Stimulated activated CD8-positive, alpha-beta memory T cell treated with anti-CD3 and anti-CD28 coated beads, Interleukin-7, amount 100 ng/mL, for 24 hours (primary cell): ENCODE data around the gene NAB2.
"Not testable (repeated sequence)": the region's sequence is repeated elsewhere in the genome, so short reads cannot be mapped to it uniquely, and the experiment has no call there.

Experiments used
- DNase-seq: peaks from one replicate; pipeline ENCODE4 v3.0.0-alpha.2; 2020; ENCODE audit warnings: low read depth

The NAB2 gene

GRCh38 chr12:57066245-57066644, 22.7 kb upstream of the NAB2 start:
- DNase-seq: no peak

DNA sequence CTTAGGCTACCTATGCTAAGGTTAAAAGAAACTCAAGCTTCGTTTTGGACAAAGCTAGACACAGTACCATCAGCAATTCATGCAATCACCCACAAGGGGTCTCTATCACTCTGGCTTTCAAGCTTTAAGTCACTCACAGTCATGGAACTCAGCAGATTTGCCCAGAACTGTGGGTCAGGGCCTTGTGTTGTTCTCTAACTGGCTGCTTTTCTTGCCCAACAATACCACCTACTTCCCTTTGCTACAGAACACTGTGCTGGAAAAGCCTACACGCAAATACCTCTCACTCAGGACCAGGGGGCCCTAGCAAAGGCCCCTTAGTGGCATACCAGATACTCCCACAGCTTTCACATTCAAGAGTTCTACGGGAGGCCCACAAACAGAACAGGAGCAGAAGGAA, 19.4 kb upstream of the NAB2 start:
- no peak for DNase-seq

DNA sequence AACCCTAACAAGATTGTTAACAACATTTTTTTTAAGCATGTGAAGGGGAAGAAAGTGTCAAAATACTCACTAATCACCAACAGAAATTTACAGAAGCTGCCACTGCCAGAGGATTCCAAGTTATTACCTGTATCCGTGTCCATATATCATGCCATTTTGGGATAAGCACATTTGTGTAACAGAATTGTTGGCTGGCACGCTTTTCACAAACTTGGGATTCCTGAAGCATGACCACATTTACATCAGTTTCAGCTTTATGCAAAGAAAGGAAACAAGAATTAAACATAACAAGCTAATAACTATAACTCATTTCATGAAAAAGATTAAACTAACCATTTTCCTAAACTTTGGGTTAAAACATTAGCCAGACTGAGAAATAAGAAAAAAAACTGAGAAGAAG, 16.3 kb upstream of the NAB2 start:
- no peak for DNase-seq

DNA sequence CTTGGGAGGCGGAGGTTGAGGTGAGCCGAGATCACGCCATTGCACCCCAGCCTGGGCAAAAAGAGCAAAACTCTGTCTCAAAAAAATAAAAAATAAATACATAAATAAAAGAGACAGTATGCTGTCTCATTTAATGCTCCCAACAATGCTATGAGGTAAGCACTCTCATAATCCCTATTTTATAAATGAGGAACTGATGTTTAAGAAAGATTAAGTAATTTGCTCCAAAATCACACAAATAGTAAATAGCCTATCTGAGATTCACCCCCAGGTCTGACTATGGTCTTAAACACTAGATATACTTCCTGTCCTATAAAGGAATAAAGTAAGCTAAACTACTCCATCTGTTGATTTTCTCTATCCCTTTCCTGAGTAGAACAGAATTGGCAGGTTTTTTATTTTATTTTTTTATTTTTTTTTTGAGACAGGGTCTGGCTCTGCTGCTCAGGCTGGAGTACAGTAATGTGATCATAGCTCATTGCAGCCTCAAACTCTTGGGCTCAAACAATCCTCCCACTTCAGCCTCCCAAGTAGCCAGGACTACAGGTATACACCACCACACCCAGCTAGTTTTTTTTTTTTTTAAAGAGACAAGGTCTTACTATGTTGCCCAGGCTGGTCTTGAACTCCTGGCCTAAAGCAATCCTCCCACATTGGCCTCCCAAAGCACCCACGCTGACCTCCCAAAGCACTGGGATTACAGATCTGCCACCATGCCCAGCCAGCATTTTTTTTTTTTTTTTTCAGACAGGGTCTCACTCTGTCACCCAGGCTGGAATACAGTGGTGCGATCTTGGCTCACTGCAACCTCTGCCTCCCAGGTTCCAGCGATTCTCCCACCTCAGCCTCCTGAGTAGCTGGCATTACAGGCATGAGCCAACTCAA, 15.1 kb upstream of the NAB2 start:
- DNase-seq: not testable (repeated sequence)

GRCh38 chr12:57078519-57079404, 10.2 kb upstream of the NAB2 start, which contains the start of gene NEMP1:
Gene NEMP1 (minus strand): TSS chr12:57078791. CDS start chr12:57078745, 46 bp downstream.
- DNase-seq: peak; percentile 88

DNA sequence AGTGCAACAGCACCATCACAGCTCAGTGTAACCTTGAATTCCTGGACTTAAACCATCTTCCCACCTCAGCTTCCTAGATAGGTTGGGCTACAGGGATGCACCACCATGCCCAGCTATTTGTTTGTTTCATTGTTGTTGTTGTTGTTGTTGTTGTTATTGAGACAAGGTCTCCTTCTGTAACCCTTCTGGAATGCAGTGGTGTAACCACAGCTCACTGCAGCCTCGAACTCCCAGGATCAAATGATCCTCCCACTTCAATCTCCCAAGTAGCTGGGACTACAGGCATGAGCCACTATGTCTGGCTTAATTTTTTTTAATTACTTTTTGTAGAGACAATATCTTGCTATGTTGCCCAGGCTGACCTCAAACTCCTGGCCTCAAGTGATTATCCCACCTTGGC, 9.1 kb upstream of the NAB2 start:
- DNase-seq: no peak

GRCh38 chr12:57080855-57081254, 8.1 kb upstream of the NAB2 start:
- DNase-seq: no peak

DNA sequence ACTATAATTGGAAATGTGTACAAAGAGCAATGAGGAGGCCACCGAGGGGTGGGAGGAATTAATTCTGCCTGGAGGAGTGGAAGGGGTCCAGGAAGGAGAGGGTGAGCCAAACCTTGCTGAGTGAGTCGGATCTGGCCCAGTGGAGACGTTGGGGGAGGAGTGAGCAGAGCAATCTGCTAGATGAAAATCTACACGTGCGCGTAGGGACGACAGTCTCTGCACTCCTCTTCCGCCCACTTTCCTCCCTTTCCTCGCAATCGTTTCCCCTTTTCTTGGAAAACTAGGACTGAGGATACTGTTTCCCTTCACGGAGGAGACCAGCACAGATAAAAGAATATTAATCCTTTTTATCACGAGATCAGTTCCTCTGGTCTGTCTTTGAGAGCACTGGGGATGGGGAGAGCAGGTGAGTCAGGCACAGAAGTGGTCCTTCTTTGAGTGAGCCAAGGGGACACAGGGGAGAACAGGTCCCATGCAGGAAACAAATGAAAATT, 2.9 kb upstream of the NAB2 start:
- DNase-seq: no peak

DNA sequence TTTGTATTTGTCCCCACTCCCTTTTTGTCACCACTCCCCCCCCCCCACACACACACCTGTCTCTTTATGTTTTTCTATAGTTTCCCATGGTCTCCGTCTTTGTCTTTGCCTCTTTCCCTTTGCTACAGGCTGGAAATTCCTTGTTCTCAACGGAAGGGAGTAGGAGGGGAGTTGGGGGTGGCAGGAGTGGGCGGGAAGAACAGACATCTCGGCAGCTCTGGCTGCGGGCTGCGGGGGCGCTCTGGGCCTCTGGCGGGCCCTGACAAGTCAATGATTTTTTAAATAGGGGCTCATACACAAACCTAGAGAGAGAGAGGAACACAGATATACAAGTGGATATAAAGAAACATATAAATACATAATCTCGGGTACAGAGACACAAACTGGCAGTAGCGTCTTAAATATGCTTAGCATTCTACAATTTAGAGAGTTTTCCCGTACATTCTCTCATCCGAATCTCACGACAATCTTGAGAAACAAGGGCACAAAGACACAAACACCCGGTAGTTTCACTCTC, 2.4 kb upstream of the NAB2 start:
- no peak for DNase-seq

DNA sequence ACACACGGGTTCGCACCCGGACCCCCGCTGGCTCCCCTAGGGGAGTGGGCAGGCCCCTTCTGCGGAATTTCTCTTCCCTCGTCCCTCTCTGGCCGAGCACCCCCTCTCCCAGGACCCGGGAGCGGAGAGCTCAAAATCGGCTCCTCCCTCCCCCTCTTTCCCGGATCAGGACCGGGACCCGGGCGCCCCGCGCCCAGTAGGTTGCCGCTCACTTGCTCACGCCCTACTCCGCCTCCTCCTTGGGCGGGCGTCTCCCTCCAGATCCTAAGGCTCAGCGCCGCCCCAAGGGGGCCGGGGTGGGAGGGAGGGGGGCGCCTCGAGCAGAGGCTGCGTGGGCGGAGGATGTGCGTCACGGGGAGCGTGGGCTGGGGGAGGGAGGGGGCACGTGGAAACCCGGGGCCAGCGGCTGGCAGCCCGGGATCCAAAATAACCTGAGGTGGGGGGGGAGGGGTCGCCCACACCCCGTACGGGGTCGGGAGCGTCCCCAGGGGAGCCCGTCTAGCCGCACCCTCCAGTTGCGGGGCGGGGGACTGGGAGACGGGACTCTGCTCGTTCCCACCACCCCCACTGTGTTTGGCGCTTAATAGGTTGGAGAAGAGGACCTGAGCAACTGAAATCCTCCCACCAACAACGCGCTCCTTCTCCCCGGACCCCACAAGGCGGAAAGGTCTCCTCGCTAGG, 1.8 kb upstream of the NAB2 start:
- peak; percentile 88 for DNase-seq

DNA sequence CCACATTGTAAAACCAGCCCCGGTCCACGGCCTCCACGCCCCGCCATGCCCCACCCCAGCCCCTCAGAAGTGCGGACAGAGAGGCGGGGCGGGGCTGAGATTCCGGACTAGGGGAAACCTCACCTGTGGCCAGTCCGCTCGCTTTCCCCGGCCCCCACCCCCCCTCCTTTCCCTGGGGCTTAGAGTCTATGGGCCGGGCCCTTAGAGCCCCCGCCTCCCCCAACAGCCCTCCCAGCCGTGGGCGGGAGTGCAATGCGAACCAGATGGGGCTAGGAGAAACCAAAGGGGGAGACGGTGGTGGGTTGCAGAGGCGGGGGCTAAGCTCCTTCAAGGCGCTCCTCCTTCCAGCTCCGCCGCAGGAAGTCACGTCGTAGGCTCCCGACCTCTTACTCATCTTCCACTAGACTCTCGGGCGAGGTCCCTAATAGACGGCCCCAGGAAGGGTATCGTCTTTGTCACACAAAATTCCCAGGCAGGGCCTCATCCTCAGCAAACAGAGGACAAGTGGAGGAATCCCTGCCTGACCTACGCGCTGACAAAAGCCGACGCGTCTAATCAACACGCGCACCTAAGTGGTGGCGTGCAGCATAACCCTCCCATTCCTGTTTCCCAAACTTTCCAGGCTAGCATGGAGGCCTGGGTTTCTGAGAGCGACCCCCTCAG, 1.1 kb upstream of the NAB2 start:
- no peak for DNase-seq

DNA sequence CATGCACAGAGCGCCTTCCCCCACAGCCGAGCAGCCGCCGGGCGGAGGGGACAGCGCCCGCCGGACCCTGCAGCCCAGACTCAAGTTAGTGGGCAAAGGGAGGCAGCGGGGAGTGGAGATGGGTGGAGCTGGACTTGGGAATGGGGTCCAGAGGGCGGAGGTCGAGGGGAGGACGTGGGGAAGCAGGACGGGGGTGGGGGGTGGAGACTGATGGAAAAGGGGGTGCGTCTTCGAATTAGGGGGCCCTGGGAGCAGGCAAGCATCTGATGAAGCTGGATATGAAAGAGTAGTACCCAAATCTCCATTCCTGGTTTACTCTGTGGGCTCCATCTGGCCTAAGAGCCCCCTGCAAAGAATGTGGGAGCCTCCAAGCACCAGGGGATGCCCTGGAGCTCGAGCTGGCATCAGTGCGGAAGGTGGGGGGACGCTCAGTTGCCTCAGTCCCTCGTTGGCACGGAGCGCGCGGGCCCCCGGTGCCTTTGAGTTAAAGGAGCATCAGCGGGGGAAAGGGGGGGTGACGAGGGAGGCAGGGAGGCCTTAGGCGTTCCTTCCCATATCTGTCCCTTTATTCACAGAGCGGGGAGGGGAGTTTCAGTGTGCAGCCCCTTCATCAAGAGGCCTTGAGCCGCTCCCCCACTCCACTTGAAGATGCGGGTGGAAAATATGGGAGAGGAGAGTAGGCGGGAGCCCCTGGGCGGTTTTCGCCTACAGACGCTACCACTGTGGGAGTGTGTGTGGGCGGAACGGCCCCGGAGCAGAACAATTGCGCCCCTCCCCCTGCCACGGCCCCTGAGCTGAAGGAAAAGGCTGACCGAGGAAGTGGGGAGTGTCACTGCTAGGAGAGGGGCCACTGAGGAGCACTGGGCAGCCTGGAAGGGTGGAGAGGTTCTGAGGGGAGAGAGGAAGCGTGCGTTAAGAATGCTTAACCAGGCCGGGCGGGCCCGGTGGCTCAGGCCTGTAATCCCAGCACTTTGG, 644 bp downstream of the NAB2 start:
- DNase-seq: no peak

DNA sequence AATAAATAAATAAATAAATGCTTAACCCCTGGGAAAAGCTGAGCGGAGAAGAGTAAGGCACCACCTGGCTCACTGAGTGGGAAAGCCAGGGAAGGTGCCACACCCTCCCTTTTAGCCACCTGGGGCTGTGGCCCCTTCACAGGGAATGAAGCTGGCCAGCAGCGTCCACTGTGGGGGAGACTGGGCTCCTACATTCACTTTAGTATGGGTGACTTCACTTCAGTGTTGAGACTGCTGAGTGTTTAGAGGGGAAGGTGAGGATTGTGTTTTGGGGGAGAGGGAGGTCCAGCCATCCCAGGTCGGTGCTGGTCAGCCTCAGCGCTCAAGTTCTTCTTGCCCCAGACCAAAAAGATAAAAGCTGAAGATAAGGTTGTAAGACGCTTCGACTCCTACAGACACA, 1.6 kb downstream of the NAB2 start:
- no peak for DNase-seq

- no peak for DNase-seq
Measured at GRCh38 chr12:57090924-57091637, 2.2 kb downstream of the NAB2 start.

DNA sequence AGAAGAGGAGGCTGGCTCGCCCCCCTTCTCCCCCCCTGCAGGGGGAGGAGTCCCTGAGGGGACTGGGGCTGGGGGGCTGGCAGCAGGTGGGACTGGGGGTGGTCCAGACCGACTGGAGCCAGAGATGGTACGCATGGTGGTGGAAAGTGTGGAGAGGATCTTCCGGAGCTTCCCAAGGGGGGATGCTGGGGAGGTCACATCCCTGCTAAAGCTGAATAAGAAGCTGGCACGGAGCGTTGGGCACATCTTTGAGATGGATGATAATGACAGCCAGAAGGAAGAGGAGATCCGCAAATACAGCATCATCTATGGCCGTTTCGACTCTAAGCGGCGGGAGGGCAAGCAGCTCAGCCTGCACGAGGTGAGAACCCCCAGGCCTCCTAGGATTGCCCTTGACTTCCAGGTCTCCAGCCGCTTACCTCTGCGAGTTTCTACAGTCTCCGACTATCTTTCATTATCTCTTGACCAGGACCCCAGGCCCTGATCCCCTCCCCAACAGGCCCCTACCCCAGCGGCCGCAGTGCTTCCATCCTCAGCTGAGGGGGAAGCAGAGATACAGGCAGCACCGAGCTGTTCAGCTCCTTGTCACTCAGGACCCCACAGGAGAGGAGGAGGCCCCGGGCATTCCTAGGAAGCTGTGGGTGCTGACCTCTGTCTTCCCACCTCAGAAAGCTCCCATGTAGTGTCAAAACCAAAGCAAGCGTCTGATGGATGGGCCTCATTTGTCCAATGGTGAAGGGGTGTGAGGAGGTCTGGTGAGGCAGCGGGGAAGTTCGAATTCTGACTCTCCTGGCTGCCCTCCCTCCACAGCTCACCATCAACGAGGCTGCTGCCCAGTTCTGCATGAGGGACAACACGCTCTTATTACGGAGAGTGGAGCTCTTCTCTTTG, 3.0 kb downstream of the NAB2 start:
- no peak for DNase-seq

GRCh38 chr12:57092529-57092862, 3.6 kb downstream of the NAB2 start:
- DNase-seq: no peak

DNA sequence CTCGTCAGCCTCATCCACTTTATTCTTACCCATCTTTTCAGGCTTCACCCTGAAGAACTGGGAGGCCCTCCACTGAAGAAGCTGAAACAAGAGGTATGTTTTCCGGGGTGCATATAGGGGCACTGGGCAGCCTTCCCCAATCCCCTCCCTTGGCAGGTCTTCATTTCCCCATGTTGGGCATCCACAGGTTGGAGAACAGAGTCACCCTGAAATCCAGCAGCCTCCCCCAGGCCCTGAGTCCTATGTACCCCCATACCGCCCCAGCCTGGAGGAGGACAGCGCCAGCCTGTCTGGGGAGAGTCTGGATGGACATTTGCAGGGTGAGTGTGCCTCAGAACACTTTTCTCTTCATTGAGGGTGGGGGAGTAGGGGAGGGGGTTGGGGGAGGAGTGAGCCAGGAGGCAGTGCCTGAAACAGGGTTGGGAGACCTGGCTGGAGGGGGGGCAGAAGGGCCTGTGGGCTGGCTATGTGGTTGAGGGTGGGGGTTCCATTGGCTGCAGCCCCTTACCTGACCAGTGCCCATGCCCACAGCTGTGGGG, 4.0 kb downstream of the NAB2 start:
- no peak for DNase-seq
